B cell (primary cell): Measurements from ENCODE around the gene ZRSR2. TPM values are rescaled to one million over a fixed set of nuclear protein-coding genes. Genes with fewer than 3 reads are reported as not detected.

Source experiments
- ATAC-seq: fragments of 200-7000 bp; cut with Tn5 transposase; one replicate; pipeline ENCODE4 v1.10.0; 2021; ENCODE audit warnings: low read depth, mild to moderate bottlenecking, moderate number of reproducible peaks, moderate library complexity
- CTCF ChIA-PET: fragments of 350-600 bp; sonication (Branson Sonifier 250); formaldehyde crosslinking; loops from one replicate; lab custom pipeline; 2021; ENCODE audit warnings: antibody characterized with exemption, inconsistent platforms; lab: Charles Lee
- POLR2A ChIA-PET: fragments of 350-600 bp; sonication (Branson Sonifier 250); formaldehyde crosslinking; loops from one replicate; lab custom pipeline; 2021; ENCODE audit warnings: antibody characterized with exemption; lab: Charles Lee
- DNase-seq: peaks from one replicate; pipeline ENCODE4 v3.0.0; 2013
- H2AFZ ChIP-seq: 2 replicates; pipeline ENCODE4 v1.6.1; 2012; ENCODE audit warnings: mild to moderate bottlenecking, low read depth, low read length; ENCODE audit not compliant: insufficient read depth, poor library complexity, severe bottlenecking
- H3K27ac ChIP-seq, 2 donors: 1 replicate in 1 of 2; 2 replicates in 1 of 2; pipeline ENCODE4 v1.5.1; 2012 to 2013; ENCODE audit warnings: low read length in 2 of 2, mild to moderate bottlenecking in 2 of 2, moderate library complexity in 1 of 2
- H3K27me3 ChIP-seq, 4 experiments: fragments of 200-600 bp in 1 of 4; sonication (generic) in 1 of 4; replicated peaks in 1 of 4; 1 replicate in 2 of 4; 2 replicates in 2 of 4; pipeline versions ENCODE4 v1.6.1 to v1.7.0; 2013 to 2016; ENCODE audit warnings: low read length in 3 of 4, mild to moderate bottlenecking in 2 of 4, mixed read lengths in 1 of 4, moderate library complexity in 1 of 4; ENCODE audit not compliant: insufficient read depth in 4 of 4, control insufficient read depth in 3 of 4; ENCODE audit errors: control extremely low read depth in 1 of 4
- H3K36me3 ChIP-seq, 2 experiments: replicated peaks in 1 of 2; 1 replicate in 1 of 2; 2 replicates in 1 of 2; pipeline versions ENCODE4 v1.6.1 to v1.7.1; 2013; ENCODE audit warnings: low read length in 1 of 2; ENCODE audit not compliant: insufficient read depth in 2 of 2, control insufficient read depth in 1 of 2; ENCODE audit errors: control extremely low read depth in 1 of 2, extremely low read depth in 1 of 2
- H3K4me1 ChIP-seq, 2 donors: fragments of 200-600 bp in 1 of 2; sonication (generic) in 1 of 2; 1 replicate in 1 of 2; 2 replicates in 1 of 2; pipeline versions ENCODE4 v1.5.1 to v1.6.1; 2013 to 2017; ENCODE audit warnings: low read length in 2 of 2; ENCODE audit not compliant: control insufficient read depth in 2 of 2, insufficient read depth in 2 of 2
- H3K4me2 ChIP-seq: replicated peaks from 2 replicates; pipeline ENCODE3; 2012; ENCODE audit warnings: mild to moderate bottlenecking, low read depth, low read length; ENCODE audit not compliant: poor library complexity, severe bottlenecking
- H3K4me3 ChIP-seq, 5 experiments: fragments of 200-600 bp in 1 of 5; sonication (generic) in 1 of 5; 1 replicate in 3 of 5; 2 replicates in 2 of 5; pipeline versions ENCODE4 v1.5.1 to v1.7.0; 2011 to 2016; ENCODE audit warnings: low read length in 4 of 5, mild to moderate bottlenecking in 4 of 5, low read depth in 2 of 5, control low read depth in 1 of 5, moderate library complexity in 1 of 5; ENCODE audit not compliant: insufficient read depth in 1 of 5; ENCODE audit errors: control extremely low read depth in 1 of 5, extremely low read depth in 1 of 5
- H3K79me2 ChIP-seq: fragments of 200-600 bp; sonication (generic); one replicate; pipeline ENCODE4 v1.6.0; 2016; ENCODE audit warnings: low read length; ENCODE audit not compliant: control insufficient read depth, insufficient read depth
- H3K9ac ChIP-seq: fragments of 200-600 bp; sonication (generic); 2 replicates; pipeline ENCODE4 v1.6.1; 2017; ENCODE audit warnings: mild to moderate bottlenecking, low read length, moderate library complexity
- H3K9me3 ChIP-seq, 3 donors: one replicate each; pipeline versions ENCODE4 v1.6.1 to v1.7.1; 2013; ENCODE audit warnings: low read length in 2 of 3; ENCODE audit not compliant: control insufficient read depth in 2 of 3, insufficient read depth in 1 of 3; ENCODE audit errors: control extremely low read depth in 1 of 3
- H4K20me1 ChIP-seq: 2 replicates; pipeline ENCODE4 v1.6.0; 2012; ENCODE audit warnings: mild to moderate bottlenecking, low read length; ENCODE audit not compliant: insufficient read depth, control insufficient read depth, poor library complexity, severe bottlenecking
- H3K27ac Mint-ChIP-seq: one replicate; pipeline ENCODE4 v1.8.0; 2021; ENCODE audit warnings: mixed read lengths
- H3K27me3 Mint-ChIP-seq: one replicate; pipeline ENCODE4 v1.8.0; 2021; ENCODE audit warnings: mixed read lengths
- H3K4me1 Mint-ChIP-seq: one replicate; pipeline ENCODE4 v1.8.0; 2021; ENCODE audit warnings: mixed read lengths
- H3K4me3 Mint-ChIP-seq: one replicate; pipeline ENCODE4 v1.8.0; 2021; ENCODE audit warnings: mixed read lengths
- H3K9me3 Mint-ChIP-seq: one replicate; pipeline ENCODE4 v1.8.0; 2022; ENCODE audit warnings: mixed read lengths; ENCODE audit not compliant: insufficient read depth
- CTCF ChIP-seq: fragments of 200-600 bp; IDR thresholded peaks from one replicate; pipeline ENCODE4 v1.8.0; 2022; ENCODE audit warnings: antibody characterized with exemption, mild to moderate bottlenecking
- EZH2 ChIP-seq: IDR thresholded peaks from 2 replicates; pipeline ENCODE4 v1.6.1; 2012; ENCODE audit warnings: borderline replicate concordance, low read depth, mild to moderate bottlenecking, moderate library complexity, low read length; ENCODE audit not compliant: insufficient read depth, poor library complexity, severe bottlenecking
- WGBS: methylation state at CpG from one replicate; pipeline ENCODE4 v1.1.5; 2013; ENCODE audit warnings: missing lambda C conversion rate; ENCODE audit not compliant: insufficient coverage; 5-methylcytosine and 5-hydroxymethylcytosine counted together
- intact Hi-C: fragments of 100-400 bp; cut with micrococcal nuclease; formaldehyde crosslinking; loops from one replicate; pipeline ENCODE4 v1.10.0; 2022
- polyA plus RNA-seq: library from polyadenylated mRNA; depleted of rRNA; stranded (reverse); fragments of >200 nt; gene quantifications from 2 replicates; pipeline ENCODE4 v1.2.3, GENCODE V29; 2012
- total RNA-seq, 2 donors: library from RNA; stranded (reverse); fragments of 120-200 nt in 1 of 2; gene quantifications; 1 replicate in 1 of 2; 2 replicates in 1 of 2; pipeline versions ENCODE4 v1.2.3 to v1.2.4, GENCODE V29; 2013 to 2022

Gene ZRSR2
- total and polyA plus RNA-seq, 2 donors (not counting 1 experiment from before 2014, with no cell fraction given) = 27.8 to 28.6 TPM

- Mint-ChIP-seq H3K9me3 (no peaks in the 10 kb centered on the region), H3K4me3 (peak overlapping the region; percentile 58), H3K27me3 (no peaks in the 10 kb centered on the region), H3K27ac (peak overlapping the region; percentile 99), H3K4me1 (peaks cover 53% of the 10 kb centered on the region)
- no peak for TF ChIP-seq EZH2
- TF ChIP-seq CTCF = no peak
- H3K27me3 ChIP-seq = no peaks in the 10 kb centered on the region
- H3K79me2 ChIP-seq = peaks cover 14% of the 10 kb centered on the region
- H3K4me1 ChIP-seq = peaks cover 31 to 39% of the 10 kb centered on the region in 2 donors
- peak overlapping the region; percentile 94 to 97 for H3K27ac ChIP-seq
- H3K4me2 ChIP-seq = peak overlapping the region; percentile 68
- ATAC-seq (peak; percentile 70), DNase-seq (peak; percentile 60)
- WGBS = no CpG with 5 or more reads among the region's 7 CpGs
- peak overlapping the region; percentile 51 for H2AFZ ChIP-seq
- peaks cover 0 to 3% of the 10 kb centered on the region in 2 experiments for H3K36me3 ChIP-seq
- peak overlapping the region in 2 of 5 experiments; percentile 21 to 46 for H3K4me3 ChIP-seq
- no peaks in the 10 kb centered on the region for H3K9me3 ChIP-seq
- H4K20me1 ChIP-seq = no peaks in the 10 kb centered on the region
- H3K9ac ChIP-seq = peak overlapping the region; percentile 59
- CTCF ChIA-PET = interaction anchor here (0.8 to 7.1 kb wide), 3 partner anchors 10 to 695 kb away, joined by 3 to 28 read pairs (median 5); partner anchors contain the start of gene CA5B
- intact Hi-C loops = loop anchor here (1.0 to 5.0 kb wide), 2 partner anchors 12 to 42 kb away; partner anchors contain the start of genes CA5B and ZRSR2
- POLR2A ChIA-PET = interaction anchor here (0.5 to 1.6 kb wide), 7 partner anchors 10 to 105 kb away, joined by 3 to 10 read pairs (median 3); partner anchors contain the start of genes AP1S2, CA5B and ZRSR2
Observed at GRCh38 chrX:15749642-15750610, 40.4 kb upstream of the ZRSR2 start.
